Measurements from ENCODE around the gene TBCK.

GRCh38 chr4:106038908-106039307 is 277.1 kb downstream of the TBCK start:
- TF ChIP-seq CTCF (IDR thresholded peaks at IDR 0.05; ENCODE audit: insufficient read depth, low read depth, low read length) (no peak), EZH2 (IDR thresholded peaks at IDR 0.05; ENCODE audit: insufficient read depth, low read length) (no peak)

Data from astrocyte (in vitro differentiated cells and primary cell).